GM21447 (cell line): Measurements from ENCODE around the gene CACUL1.
"Not testable (repeated sequence)": the region's sequence is repeated elsewhere in the genome, so short reads cannot be mapped to it uniquely, and the experiment has no call there.

ENCODE experiments used
- ATAC-seq: cut with Tn5 transposase; IDR thresholded peaks from one replicate; pipeline ENCODE4 v1.9.1; 2021; ENCODE audit not compliant: unreplicated experiment

The CACUL1 gene

DNA sequence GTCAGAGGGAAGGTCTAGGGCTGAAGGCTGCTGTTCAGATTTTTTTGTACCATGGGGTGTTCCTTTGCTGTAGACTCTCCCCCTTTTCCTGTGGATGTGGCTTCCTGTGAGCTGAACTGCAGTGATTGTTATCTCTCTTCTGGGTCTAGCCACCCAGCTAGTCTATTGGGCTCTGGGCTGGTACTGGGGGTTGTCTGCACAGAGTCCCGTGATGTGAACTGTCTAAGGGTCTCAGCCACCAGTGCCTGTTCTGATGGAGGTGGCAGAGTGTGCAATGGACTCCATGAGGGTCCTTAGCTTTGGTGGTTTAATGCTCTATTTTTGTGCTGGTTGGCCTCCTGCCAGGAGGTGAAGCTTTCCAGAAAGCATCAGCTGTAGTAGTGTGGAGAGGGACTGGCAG lies 96.6 kb downstream of the CACUL1 start:
- ATAC-seq = not testable (repeated sequence)

DNA sequence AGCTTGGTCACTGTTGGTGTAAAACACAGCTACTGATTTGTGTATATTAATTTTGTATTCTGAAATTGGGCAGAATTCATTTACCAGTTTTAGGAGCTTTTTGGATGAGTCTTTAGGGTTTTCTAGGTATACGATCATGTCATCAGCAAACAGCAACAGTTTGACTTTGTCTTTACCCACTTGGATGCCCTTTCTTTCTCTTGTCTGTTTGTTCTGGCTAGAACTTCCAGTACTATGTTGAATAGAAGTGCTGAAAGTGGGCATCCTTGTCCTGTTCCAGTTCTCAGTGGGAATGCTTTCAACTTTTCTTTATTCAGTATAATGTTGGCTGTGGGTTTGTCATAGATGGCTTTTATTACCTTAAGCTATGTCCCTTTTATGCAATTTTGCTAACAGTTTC lies 109.5 kb downstream of the CACUL1 start:
- not testable (repeated sequence) for ATAC-seq

DNA sequence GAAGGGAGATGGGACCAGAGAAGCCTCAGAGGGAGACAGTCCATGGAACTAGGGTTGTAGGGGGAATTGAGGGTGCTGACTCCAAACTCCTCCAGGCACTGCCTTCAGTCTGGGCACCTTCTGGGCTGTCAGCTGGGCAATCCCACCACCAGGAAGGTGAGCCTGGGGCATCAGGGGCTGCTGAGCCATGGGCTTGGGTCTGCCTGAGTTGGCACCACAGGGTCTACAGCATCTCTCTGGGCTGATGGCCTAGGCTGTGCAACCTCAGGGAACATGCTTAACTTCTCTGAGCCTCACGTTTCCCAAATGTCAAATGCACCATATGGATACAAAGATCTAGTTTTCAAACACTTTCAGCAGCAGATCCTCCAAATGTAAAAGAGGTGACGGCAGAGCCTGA lies 112.5 kb downstream of the CACUL1 start:
- ATAC-seq = no peak

DNA sequence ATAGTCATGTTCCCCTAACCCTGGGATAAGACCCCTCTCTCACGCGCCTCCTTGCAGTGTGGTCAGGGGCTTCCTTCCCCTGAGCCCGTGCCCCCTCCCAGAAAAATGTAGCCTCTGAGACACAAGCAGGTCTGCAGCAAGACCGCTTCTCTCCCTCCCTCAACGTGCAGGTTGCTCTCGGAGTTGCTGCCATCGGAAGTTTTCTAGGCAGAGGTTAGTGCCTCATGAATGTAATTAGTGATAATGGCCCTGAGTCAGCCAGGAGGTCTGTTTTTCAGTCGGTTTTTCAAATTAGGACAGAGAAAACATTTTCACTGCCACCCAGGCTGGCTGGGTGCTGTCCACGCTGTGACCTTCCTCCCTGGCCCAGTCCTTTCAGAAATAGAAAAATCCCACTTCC lies 116.1 kb downstream of the CACUL1 start:
- no peak for ATAC-seq

DNA sequence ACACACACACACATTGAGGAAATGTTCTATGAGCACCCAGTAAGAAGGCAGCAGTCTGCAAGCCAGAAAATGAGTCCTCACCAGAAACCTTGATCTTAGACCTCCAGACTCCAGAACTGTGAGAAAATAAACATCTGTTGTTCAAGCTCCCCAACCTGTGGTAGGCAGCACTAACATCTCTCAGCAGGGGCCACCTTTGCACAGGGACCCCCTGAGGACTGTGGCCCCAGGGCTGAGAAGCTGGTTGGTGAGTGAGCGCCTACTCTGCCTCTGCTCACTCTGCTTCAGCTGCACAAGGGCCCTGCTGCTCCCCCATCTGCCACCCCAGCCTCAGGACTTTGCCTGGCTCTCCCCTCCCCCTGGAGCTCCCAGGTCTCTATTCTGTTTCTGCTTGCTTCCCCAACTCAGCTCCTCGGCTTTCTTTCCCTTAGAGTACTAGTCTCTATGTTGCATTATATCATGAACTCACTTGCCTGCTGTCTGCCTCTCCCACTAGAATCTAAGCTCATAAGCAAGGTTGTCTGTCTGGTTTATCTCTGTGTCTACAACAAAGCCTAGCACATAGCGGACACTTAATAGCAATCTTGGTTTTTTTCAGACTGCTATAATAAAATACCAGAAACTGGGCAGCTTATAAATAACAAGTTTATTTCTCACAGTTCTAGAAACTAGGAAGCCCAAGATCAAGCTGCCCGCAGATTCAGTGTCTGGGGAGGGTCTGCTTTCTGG lies 118.9 kb downstream of the CACUL1 start:
- ATAC-seq = no peak

DNA sequence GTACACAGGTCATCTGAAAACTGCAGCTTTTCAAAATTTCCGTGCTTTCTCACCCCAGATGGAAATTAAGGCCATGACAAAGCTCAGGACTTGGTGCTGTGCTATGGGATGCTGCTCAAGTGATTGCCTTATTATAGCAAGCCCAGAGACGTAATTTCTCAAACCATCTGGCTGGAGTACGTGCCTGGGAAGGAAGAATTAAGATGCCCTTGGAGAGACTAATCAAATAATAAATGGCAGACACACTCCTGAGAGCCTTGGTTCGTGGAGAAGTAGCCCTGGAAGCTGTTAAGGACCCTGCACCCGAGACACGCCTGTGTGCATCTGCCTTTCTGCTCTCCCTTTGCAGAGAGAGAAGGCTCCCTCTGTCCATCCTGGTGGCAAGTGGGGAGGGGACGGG lies 121.0 kb downstream of the CACUL1 start:
- ATAC-seq = no peak

DNA sequence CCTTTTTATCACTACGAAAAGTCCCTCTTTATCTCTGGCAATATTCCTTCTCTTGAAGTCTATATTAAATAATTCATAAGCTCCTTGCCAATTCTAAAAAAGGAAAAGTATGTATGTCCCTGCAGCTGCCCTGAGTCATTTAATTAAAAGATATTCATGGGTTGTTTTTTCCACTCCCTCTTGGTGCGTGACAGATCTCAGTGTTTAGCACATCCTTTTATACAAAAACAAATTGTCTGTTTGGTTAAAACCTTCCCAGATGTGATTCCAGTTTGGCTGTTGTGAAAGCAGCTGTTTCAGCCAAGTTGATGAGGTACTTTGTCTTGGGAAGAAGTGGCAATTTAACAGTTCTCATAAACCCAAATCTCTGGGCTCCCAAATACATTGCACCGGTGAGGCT lies 125.6 kb downstream of the CACUL1 start:
- no peak for ATAC-seq

DNA sequence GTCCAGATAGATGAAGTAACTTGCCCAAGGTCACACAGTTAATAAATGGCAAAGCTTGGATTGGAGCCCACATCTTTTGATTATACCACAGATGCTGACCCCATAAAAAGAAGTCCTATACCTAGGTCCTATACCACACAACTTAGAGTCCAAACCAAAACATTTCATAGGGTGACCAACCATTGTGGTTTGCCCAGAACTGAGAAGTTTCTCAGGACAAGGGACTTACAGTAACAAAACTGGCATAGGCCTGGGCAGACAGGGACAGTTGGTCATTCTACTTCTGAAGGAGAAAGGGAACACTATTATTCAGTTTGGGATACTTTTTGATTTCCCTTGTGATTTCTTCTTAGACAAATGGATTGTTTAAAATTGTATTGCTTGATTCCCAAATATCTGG lies 126.4 kb downstream of the CACUL1 start:
- no peak for ATAC-seq

DNA sequence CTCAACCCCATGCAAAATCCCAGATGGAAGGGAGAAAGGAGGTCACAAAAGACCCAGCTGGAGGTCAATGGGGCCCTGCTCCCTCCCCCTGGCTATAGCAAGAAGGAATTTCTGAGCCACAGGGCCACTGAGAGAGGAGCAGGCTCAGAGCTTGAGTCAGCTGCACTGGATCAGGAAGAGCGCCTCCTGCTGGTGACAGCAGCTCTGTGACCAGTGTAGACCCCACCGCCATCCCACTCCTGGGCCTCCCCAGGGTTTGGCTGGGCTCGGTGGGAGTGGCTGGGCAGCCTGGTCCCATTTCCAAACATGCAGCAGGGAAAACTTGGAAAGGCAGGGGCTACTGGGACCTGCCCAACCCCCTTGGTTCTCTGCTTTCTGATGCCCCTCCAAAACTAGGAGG lies 127.8 kb downstream of the CACUL1 start:
- no peak for ATAC-seq
